Thyroid gland (tissue), 4 donors: ENCODE results near the gene PLXNA4. TPM values are rescaled to one million over a fixed set of nuclear protein-coding genes. Genes with fewer than 3 reads are reported as not detected.

ENCODE experiments used
- DNase-seq, 2 donors: peaks; one replicate each; pipeline ENCODE4 v3.0.0-alpha.2; 2019
- H3K27ac ChIP-seq, 3 donors: fragments of 200-600 bp; sonication (generic); 1 replicate in 2 of 3; 2 replicates in 1 of 3; pipeline ENCODE4 v1.5.1; 2016 to 2019; ENCODE audit warnings: mild to moderate bottlenecking in 1 of 3, moderate library complexity in 1 of 3
- H3K27me3 ChIP-seq: fragments of 200-600 bp; sonication (generic); one replicate; pipeline ENCODE4 v1.5.1; 2019
- H3K36me3 ChIP-seq, 2 donors: fragments of 200-600 bp; sonication (generic); one replicate each; pipeline ENCODE4 v1.5.1; 2016 to 2019
- H3K4me1 ChIP-seq, 2 donors: fragments of 200-600 bp; sonication (generic); one replicate each; pipeline ENCODE4 v1.5.1; 2017 to 2019
- H3K4me3 ChIP-seq, 3 donors: fragments of 200-600 bp; sonication (generic); replicated peaks in 1 of 3; 1 replicate in 2 of 3; 2 replicates in 1 of 3; pipeline ENCODE4 v1.5.1; 2016; ENCODE audit warnings: mild to moderate bottlenecking in 1 of 3
- H3K9me3 ChIP-seq: fragments of 200-600 bp; sonication (generic); one replicate; pipeline ENCODE4 v1.5.1; 2017
- POLR2A ChIP-seq, 2 donors: fragments of 450-650 bp; IDR thresholded peaks; one replicate each; pipeline ENCODE4 v1.6.1; 2017; ENCODE audit warnings: antibody characterized with exemption in 2 of 2, mild to moderate bottlenecking in 2 of 2, moderate library complexity in 1 of 2
- WGBS, 2 donors: methylation state at CpG; one replicate each; pipeline ENCODE4 v1.1.5; 2017; 5-methylcytosine and 5-hydroxymethylcytosine counted together
- intact Hi-C: fragments of 100-400 bp; cut with DNase I; formaldehyde crosslinking; loops from one replicate; pipeline ENCODE4 v1.15.1; 2023
- total RNA-seq, 4 donors: library from RNA; depleted of rRNA; stranded (reverse); fragments of >200 nt; gene quantifications; one replicate each; pipeline ENCODE4 v1.2.3, GENCODE V29; 2016
- TF ChIP-seq, protein P1 (sequence below), 6 experiments: fragments of 200-600 bp in 3 of 6; fragments of 450-650 bp in 3 of 6; sonication (generic) in 3 of 6; IDR thresholded peaks; one replicate each; pipeline ENCODE4 v1.5.1; 2016 to 2019; ENCODE audit warnings: antibody characterized with exemption in 6 of 6, mild to moderate bottlenecking in 2 of 6, inconsistent platforms in 1 of 6, moderate library complexity in 1 of 6

Gene PLXNA4
- total RNA-seq, 4 donors from 2014 or later: 1.3 to 8.3 (median 2.4) TPM

DNA sequence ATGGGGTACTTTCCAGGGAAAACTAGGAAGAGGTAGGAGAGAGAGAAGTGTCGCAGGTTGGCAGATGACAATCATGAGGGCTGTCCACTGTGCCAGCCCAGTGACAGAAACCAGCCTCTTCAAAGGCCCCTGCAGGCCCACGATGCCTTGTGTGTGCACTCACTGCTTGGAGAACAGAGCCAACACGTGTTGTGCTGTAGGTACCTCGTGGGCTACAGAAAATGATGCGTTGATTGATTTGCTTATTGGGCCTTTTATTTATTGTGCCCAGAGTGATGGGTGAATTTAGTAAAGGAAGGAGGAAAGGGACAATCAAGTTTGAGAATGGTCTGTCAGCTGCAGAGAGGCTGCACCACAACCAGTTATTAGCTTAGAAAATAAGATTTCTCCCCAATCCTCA is 215.1 kb downstream of the PLXNA4 start:
- 88 to 89% methylated on average over 5 of the region's 5 CpGs for WGBS, 2 donors
- Histone ChIP-seq H3K36me3 (no peaks in the 10 kb centered on the region), H3K9me3 (no peaks in the 10 kb centered on the region), H3K27ac (no peak overlapping the region), H3K27me3 (no peaks in the 10 kb centered on the region), H3K4me1 (peaks cover 0 to 10% of the 10 kb centered on the region in 2 donors), H3K4me3 (no peak overlapping the region)
- intact Hi-C loops: no loop called here
- no peak for TF ChIP-seq POLR2A (IDR thresholded peaks at IDR 0.05)
- TF ChIP-seq, protein P1, sequence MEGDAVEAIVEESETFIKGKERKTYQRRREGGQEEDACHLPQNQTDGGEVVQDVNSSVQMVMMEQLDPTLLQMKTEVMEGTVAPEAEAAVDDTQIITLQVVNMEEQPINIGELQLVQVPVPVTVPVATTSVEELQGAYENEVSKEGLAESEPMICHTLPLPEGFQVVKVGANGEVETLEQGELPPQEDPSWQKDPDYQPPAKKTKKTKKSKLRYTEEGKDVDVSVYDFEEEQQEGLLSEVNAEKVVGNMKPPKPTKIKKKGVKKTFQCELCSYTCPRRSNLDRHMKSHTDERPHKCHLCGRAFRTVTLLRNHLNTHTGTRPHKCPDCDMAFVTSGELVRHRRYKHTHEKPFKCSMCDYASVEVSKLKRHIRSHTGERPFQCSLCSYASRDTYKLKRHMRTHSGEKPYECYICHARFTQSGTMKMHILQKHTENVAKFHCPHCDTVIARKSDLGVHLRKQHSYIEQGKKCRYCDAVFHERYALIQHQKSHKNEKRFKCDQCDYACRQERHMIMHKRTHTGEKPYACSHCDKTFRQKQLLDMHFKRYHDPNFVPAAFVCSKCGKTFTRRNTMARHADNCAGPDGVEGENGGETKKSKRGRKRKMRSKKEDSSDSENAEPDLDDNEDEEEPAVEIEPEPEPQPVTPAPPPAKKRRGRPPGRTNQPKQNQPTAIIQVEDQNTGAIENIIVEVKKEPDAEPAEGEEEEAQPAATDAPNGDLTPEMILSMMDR (IDR thresholded peaks at IDR 0.05): no peak
- DNase-seq: no peak

DNA sequence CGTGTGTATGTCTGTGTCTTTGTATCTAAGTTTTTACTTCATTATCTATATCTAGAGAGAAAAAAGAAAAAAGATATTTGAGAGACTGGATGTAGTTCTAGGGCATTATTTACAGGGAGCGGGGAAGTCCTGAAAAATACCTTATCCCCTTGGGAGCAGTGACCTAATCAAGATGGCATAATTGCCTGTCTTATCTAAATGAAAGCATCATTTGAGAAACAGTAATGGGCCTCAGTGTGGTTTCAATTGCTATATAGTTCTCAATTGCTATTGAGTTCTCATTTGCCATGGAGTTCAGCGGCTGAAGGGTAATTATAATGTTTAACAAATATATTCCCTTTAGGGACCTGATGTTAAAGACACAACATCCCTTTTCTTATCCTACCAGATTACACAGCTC is 216.5 kb downstream of the PLXNA4 start:
- DNase-seq: no peak
- WGBS, 2 donors: 96% methylated on average over 3 of the region's 3 CpGs
- TF ChIP-seq, protein P1 (IDR thresholded peaks at IDR 0.05): no peak
- TF ChIP-seq POLR2A (IDR thresholded peaks at IDR 0.05): no peak
- intact Hi-C loops: no loop called here
- H3K36me3 ChIP-seq: no peaks in the 10 kb centered on the region
- H3K4me3 ChIP-seq: no peak overlapping the region
- H3K27me3 ChIP-seq: no peaks in the 10 kb centered on the region
- no peaks in the 10 kb centered on the region for H3K9me3 ChIP-seq
- no peak overlapping the region for H3K27ac ChIP-seq
- peaks cover 0 to 10% of the 10 kb centered on the region in 2 donors for H3K4me1 ChIP-seq

DNA sequence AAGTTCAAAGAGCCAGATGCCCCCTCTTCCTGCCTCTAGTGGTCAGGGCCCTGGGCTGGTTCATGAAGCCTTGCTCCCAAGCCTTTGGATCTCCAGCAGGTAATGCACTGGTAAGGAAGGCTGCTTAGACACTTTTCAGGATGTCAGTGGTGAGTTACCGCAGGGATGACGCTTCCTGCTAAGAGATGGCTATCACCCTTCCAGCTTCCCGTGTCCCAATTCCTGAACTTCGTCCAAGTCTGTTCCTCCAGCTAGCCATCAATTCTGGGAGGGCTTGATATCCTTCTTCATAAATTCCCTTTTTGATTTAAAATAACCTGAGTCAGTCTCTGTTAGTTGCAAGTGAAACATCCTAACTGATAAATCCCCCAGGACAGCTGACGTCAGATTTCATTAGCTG is 221.2 kb downstream of the PLXNA4 start:
- Histone ChIP-seq H3K4me1 (peaks cover 0 to 10% of the 10 kb centered on the region in 2 donors), H3K27ac (no peak overlapping the region), H3K4me3 (no peak overlapping the region), H3K36me3 (no peaks in the 10 kb centered on the region), H3K9me3 (no peaks in the 10 kb centered on the region), H3K27me3 (no peaks in the 10 kb centered on the region)
- WGBS, 2 donors: 71 to 73% methylated on average over 5 of the region's 5 CpGs
- TF ChIP-seq, protein P1 (IDR thresholded peaks at IDR 0.05): no peak
- no peak for TF ChIP-seq POLR2A (IDR thresholded peaks at IDR 0.05)
- no peak for DNase-seq
- intact Hi-C loops: no loop called here

GRCh38 chr7:132354527-132354926 is 221.7 kb downstream of the PLXNA4 start:
- H3K27ac ChIP-seq: no peak overlapping the region
- DNase-seq: no peak
- TF ChIP-seq, protein P1 (IDR thresholded peaks at IDR 0.05): no peak
- TF ChIP-seq POLR2A (IDR thresholded peaks at IDR 0.05): no peak
- intact Hi-C loops: no loop called here
- H3K4me1 ChIP-seq: peaks cover 0 to 10% of the 10 kb centered on the region in 2 donors
- WGBS, 2 donors: 73 to 81% methylated on average over 4 of the region's 4 CpGs
- H3K36me3 ChIP-seq: no peaks in the 10 kb centered on the region
- H3K9me3 ChIP-seq: no peaks in the 10 kb centered on the region
- H3K4me3 ChIP-seq: no peak overlapping the region
- no peaks in the 10 kb centered on the region for H3K27me3 ChIP-seq

DNA sequence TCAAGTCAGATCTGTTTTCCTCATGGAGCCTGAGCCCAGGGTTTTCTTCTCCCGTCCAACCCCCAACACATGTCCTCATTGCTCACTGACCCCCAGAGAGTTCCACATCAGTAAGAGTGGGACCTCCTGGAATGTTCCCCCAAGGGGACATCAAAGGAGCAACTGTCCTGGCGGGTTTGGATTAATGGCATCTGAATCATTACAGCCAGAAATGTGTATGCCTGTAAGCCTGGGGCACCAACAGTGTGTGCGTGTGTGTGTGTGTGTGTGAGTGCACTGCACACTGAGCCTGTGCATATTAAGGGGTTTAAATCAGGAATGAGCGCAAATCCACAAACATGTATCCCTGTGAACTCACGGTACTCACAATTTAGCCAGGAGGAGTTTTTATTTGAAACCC is 222.3 kb downstream of the PLXNA4 start:
- Histone ChIP-seq H3K4me1 (peaks cover 0 to 10% of the 10 kb centered on the region in 2 donors), H3K36me3 (no peaks in the 10 kb centered on the region), H3K9me3 (no peaks in the 10 kb centered on the region), H3K27me3 (no peaks in the 10 kb centered on the region), H3K4me3 (no peak overlapping the region), H3K27ac (no peak overlapping the region)
- no peak for DNase-seq
- intact Hi-C loops: no loop called here
- TF ChIP-seq POLR2A (IDR thresholded peaks at IDR 0.05): no peak
- TF ChIP-seq, protein P1 (IDR thresholded peaks at IDR 0.05): no peak
- WGBS, 2 donors: 71 to 79% methylated on average over 5 of the region's 5 CpGs
